ENCODE measurements around the gene KRT5. TPM values are rescaled to one million over a fixed set of nuclear protein-coding genes. Genes with fewer than 3 reads are reported as not detected.
"Not testable (repeated sequence)": the region's sequence is repeated elsewhere in the genome, so short reads cannot be mapped to it uniquely, and the experiment has no call there.

The KRT5 gene
- total RNA-seq, 1 donor = not detected

DNA sequence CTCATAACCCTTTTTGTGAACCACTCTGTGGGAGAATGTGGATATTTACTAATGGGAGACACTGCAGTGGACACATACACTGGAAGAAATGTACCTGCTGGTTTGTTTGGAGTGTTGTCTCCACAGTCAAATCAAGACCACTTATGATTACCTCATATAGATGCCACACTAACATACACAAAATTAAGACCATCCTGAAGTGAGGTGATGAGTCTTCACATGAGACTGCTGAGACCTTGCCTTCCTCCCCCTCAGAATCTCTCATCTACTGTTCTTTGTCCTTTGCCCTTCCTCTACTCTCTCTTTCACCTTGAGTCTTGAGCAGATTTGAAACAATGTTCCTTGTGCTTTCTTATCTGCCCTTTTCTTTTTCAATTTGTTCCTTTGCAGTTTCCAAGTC lies 31.5 kb downstream of the KRT5 start:
- no peak for DNase-seq (ENCODE audit: low read depth)
- H3K4me3 ChIP-seq (ENCODE audit: low read depth, low read length) = no peak overlapping the region
- TF ChIP-seq, protein P1, sequence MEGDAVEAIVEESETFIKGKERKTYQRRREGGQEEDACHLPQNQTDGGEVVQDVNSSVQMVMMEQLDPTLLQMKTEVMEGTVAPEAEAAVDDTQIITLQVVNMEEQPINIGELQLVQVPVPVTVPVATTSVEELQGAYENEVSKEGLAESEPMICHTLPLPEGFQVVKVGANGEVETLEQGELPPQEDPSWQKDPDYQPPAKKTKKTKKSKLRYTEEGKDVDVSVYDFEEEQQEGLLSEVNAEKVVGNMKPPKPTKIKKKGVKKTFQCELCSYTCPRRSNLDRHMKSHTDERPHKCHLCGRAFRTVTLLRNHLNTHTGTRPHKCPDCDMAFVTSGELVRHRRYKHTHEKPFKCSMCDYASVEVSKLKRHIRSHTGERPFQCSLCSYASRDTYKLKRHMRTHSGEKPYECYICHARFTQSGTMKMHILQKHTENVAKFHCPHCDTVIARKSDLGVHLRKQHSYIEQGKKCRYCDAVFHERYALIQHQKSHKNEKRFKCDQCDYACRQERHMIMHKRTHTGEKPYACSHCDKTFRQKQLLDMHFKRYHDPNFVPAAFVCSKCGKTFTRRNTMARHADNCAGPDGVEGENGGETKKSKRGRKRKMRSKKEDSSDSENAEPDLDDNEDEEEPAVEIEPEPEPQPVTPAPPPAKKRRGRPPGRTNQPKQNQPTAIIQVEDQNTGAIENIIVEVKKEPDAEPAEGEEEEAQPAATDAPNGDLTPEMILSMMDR (IDR thresholded peaks at IDR 0.05; ENCODE audit: insufficient read depth, low read length) = no peak

- H3K4me3 ChIP-seq (ENCODE audit: low read depth, low read length); DNase-seq (ENCODE audit: low read depth): not testable (repeated sequence)
Measured at GRCh38 chr12:52487744-52488443, 32.3 kb downstream of the KRT5 start.

DNA sequence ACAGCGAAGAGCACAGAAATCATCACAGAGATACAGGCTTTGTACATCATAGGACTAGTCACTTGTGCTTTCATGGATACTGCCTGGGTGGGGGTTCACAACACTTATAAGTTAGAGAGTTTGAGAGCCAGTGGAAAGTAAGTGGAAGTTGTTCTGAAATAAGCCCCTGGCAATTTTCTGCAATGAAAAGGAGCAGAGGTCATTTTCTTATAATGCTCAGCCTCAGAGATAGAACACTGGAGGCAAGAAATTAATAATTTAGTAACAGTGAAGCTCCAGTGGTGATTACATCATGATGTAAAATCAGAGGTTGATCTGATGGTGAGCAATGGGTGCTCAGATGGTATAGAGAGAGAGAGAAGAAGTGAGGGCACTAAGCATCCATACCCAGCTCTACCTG lies 33.0 kb downstream of the KRT5 start:
- DNase-seq (ENCODE audit: low read depth) = no peak
- no peak overlapping the region for H3K4me3 ChIP-seq (ENCODE audit: low read depth, low read length)
- TF ChIP-seq, protein P1 (IDR thresholded peaks at IDR 0.05; ENCODE audit: insufficient read depth, low read length) = no peak

DNA sequence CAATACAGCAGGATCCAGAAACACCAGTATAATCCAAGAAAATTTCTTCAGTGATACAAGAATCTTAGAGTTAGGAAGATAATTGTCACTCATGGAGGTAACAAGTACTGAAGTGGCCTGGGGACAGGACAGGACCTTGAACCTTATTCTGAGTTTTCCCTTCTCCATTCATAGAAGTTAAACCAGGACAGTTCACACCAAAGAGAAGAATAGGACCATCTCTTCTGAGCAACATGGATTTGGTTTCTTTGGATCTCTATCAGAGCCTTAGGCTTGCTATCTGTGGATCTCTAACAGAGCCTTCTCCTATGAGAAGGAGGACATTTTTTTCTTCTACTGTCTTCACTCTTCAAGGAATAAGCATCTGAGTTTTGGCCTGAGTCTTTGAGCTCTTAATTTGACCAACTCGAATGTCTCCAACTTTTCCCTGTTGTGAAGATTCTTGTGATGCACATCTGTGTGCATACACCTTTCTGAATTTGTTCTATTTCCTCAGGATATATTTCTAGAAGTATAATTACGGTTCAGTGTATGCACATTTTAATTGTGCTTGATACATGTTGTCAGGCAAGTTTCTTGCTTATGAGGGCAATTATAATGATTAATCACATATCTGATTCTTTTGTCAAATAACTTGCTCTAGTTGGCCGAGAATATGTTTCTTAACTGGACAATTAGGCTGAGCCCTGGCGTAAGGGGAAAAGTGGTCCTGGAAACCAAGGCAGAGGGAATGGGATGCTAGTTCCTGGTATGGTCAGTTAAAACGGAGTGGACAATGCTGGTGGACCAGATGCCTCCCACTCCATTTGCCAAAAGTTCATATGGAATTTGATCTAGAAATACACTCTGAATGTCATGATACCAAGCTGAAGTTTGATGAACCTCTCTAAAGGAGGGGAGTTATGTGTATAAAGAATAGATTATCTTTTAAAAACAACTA lies 33.8 kb downstream of the KRT5 start:
- DNase-seq (ENCODE audit: low read depth) = no peak
- TF ChIP-seq, protein P1 (IDR thresholded peaks at IDR 0.05; ENCODE audit: insufficient read depth, low read length) = no peak
- H3K4me3 ChIP-seq (ENCODE audit: low read depth, low read length) = no peak overlapping the region

- H3K4me3 ChIP-seq (ENCODE audit: low read depth, low read length) = no peak overlapping the region
- TF ChIP-seq, protein P1 (IDR thresholded peaks at IDR 0.05; ENCODE audit: insufficient read depth, low read length) = no peak
- DNase-seq (ENCODE audit: low read depth) = no peak
Measured at GRCh38 chr12:52480073-52480472, 40.1 kb downstream of the KRT5 start.

- TF ChIP-seq, protein P1 (IDR thresholded peaks at IDR 0.05; ENCODE audit: insufficient read depth, low read length) = no peak
- no peak overlapping the region for H3K4me3 ChIP-seq (ENCODE audit: low read depth, low read length)
Measured at GRCh38 chr12:52477651-52478050, 42.5 kb downstream of the KRT5 start.

GRCh38 chr12:52474212-52474611 lies 46.0 kb downstream of the KRT5 start:
- H3K4me3 ChIP-seq (ENCODE audit: low read depth, low read length) = no peak overlapping the region
- DNase-seq (ENCODE audit: low read depth) = no peak
- TF ChIP-seq, protein P1 (IDR thresholded peaks at IDR 0.05; ENCODE audit: insufficient read depth, low read length) = no peak

More at GRCh38 chr12:52477651-52478050, 42.5 kb downstream of the KRT5 start:
- DNase-seq (ENCODE audit: low read depth) = no peak

Measured in fibroblast of the aortic adventitia (primary cell).